Type B pancreatic cell (in vitro differentiated cells): ENCODE measurements around the gene SLK. TPM values are rescaled to one million over a fixed set of nuclear protein-coding genes. Genes with fewer than 3 reads are reported as not detected.

Source experiments
- DNase-seq: peaks from one replicate; pipeline ENCODE4 v3.0.0; 2021; ENCODE audit warnings: mixed read lengths; ENCODE audit not compliant: unreplicated experiment; ENCODE audit errors: extremely low spot score
- H3K27ac Mint-ChIP-seq: 2 replicates; pipeline ENCODE4 v1.8.0; 2021; ENCODE audit warnings: mild to moderate bottlenecking, mixed read lengths
- H3K27me3 Mint-ChIP-seq: 2 replicates; pipeline ENCODE4 v1.8.0; 2021; ENCODE audit warnings: mixed read lengths
- H3K36me3 Mint-ChIP-seq: 2 replicates; pipeline ENCODE4 v1.8.0; 2021; ENCODE audit warnings: mixed read lengths
- H3K4me1 Mint-ChIP-seq: one replicate; pipeline ENCODE4 v1.8.0; 2021; ENCODE audit warnings: mixed read lengths; ENCODE audit not compliant: unreplicated experiment
- H3K4me3 Mint-ChIP-seq: 2 replicates; pipeline ENCODE4 v1.8.0; 2021; ENCODE audit warnings: mild to moderate bottlenecking, mixed read lengths
- H3K9me3 Mint-ChIP-seq: 2 replicates; pipeline ENCODE4 v1.8.0; 2021; ENCODE audit warnings: mixed read lengths
- total RNA-seq: library from RNA; stranded (reverse); gene quantifications from 2 replicates; pipeline ENCODE4 v1.2.1, GENCODE V29; 2021; ENCODE audit warnings: low replicate concordance
- TF ChIP-seq, protein P1 (sequence below): fragments of 200-600 bp; sonication (generic); conservative IDR thresholded peaks from 2 replicates; pipeline ENCODE4 v1.5.0; 2021; ENCODE audit warnings: antibody characterized with exemption, mild to moderate bottlenecking

Gene SLK
- total RNA-seq, 1 donor from 2014 or later, result 61.6 TPM

DNA sequence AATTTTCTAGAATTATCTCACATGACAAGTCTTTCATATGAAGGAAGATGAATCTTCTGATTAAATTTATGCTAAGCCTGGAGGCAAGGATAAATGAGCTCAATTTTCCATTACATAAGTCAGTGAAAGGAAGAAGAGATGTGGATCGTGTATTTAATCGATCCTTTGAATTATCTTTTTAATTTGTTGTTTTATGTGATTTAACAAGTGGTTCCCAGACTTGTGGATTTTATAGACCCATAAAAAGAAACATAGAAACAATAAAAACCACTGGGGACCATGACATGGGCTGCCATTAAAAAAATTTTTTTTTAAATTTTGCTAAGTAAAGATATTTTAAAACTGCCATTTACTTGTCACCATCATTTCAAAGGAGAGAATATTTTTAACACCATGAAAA is 45.0 kb downstream of the SLK start:
- TF ChIP-seq, protein P1, sequence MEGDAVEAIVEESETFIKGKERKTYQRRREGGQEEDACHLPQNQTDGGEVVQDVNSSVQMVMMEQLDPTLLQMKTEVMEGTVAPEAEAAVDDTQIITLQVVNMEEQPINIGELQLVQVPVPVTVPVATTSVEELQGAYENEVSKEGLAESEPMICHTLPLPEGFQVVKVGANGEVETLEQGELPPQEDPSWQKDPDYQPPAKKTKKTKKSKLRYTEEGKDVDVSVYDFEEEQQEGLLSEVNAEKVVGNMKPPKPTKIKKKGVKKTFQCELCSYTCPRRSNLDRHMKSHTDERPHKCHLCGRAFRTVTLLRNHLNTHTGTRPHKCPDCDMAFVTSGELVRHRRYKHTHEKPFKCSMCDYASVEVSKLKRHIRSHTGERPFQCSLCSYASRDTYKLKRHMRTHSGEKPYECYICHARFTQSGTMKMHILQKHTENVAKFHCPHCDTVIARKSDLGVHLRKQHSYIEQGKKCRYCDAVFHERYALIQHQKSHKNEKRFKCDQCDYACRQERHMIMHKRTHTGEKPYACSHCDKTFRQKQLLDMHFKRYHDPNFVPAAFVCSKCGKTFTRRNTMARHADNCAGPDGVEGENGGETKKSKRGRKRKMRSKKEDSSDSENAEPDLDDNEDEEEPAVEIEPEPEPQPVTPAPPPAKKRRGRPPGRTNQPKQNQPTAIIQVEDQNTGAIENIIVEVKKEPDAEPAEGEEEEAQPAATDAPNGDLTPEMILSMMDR, result no peak
- Mint-ChIP-seq H3K4me3 (no peak overlapping the region), H3K36me3 (peaks cover 7% of the 10 kb centered on the region), H3K9me3 (no peaks in the 10 kb centered on the region), H3K27me3 (no peaks in the 10 kb centered on the region), H3K4me1 (no peaks in the 10 kb centered on the region), H3K27ac (no peak overlapping the region)
- DNase-seq, result no peak

GRCh38 chr10:104013489-104013888 is 46.5 kb downstream of the SLK start:
- Mint-ChIP-seq H3K27me3 (no peaks in the 10 kb centered on the region), H3K27ac (no peak overlapping the region)

DNA sequence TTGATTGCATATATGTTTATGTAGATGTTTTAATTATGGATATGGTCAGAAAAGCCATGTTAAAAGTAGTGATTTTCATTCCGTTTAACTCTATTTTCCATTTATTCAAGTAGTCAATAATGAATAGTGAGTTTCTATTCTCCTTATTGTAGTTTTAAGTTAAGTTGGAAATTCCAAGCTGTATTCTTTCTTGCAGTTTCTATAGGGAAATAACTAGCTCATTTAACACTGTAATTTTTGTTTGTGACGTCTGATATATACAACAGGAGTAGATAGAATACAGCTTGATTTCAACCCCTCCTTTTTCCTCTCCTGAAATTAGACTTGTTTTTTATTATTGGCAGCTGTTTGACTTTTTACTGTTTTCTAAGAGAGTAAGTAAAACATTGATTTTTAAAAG is 47.2 kb downstream of the SLK start:
- Mint-ChIP-seq H3K9me3 (no peaks in the 10 kb centered on the region), H3K4me1 (no peaks in the 10 kb centered on the region), H3K4me3 (no peak overlapping the region), H3K27ac (no peak overlapping the region), H3K36me3 (peaks cover 11% of the 10 kb centered on the region), H3K27me3 (no peaks in the 10 kb centered on the region)
- no peak for DNase-seq
- TF ChIP-seq, protein P1, result no peak

More at GRCh38 chr10:104013489-104013888, 46.5 kb downstream of the SLK start:
- TF ChIP-seq, protein P1, result no peak
- DNase-seq, result no peak
- Mint-ChIP-seq H3K9me3 (no peaks in the 10 kb centered on the region), H3K4me3 (no peak overlapping the region), H3K4me1 (no peaks in the 10 kb centered on the region), H3K36me3 (peaks cover 11% of the 10 kb centered on the region)

GRCh38 chr10:104016661-104017060 is 49.7 kb downstream of the SLK start:
- Mint-ChIP-seq H3K4me3 (no peak overlapping the region), H3K36me3 (peaks cover 23% of the 10 kb centered on the region), H3K27ac (no peak overlapping the region), H3K27me3 (no peaks in the 10 kb centered on the region), H3K9me3 (no peaks in the 10 kb centered on the region), H3K4me1 (no peaks in the 10 kb centered on the region)
- DNase-seq, result no peak
- TF ChIP-seq, protein P1, result no peak

- Mint-ChIP-seq H3K36me3 (peaks cover 32% of the 10 kb centered on the region), H3K27me3 (no peaks in the 10 kb centered on the region), H3K4me1 (no peaks in the 10 kb centered on the region), H3K27ac (no peak overlapping the region), H3K9me3 (no peaks in the 10 kb centered on the region), H3K4me3 (no peak overlapping the region)
- TF ChIP-seq, protein P1, result no peak
- no peak for DNase-seq
These were observed 51.5 kb downstream of the SLK start for GRCh38 chr10:104018471-104018870.

DNA sequence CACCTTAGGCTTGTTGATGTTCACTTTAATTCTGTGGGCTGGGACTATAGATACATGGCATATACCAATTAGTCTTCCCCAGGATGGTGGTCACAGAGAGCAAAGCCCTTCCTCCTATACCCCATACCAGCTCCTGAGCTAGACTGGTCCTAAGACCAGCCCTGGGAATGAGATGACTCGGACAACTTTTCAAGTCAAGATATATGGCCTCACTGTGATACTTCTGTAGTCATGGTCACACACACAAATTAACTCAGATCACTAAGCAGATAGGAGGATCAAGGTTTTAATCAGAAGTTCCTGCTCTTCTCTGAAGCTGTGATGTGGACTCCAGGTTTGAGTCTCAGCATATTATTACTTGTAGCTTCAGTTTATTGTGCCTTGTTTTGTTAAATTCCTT is 53.1 kb downstream of the SLK start:
- H3K4me1 Mint-ChIP-seq, result no peaks in the 10 kb centered on the region
- DNase-seq, result no peak
- no peak overlapping the region for H3K27ac Mint-ChIP-seq
- no peaks in the 10 kb centered on the region for H3K27me3 Mint-ChIP-seq
- no peaks in the 10 kb centered on the region for H3K9me3 Mint-ChIP-seq
- TF ChIP-seq, protein P1, result no peak
- H3K4me3 Mint-ChIP-seq, result no peak overlapping the region
- H3K36me3 Mint-ChIP-seq, result peaks cover 43% of the 10 kb centered on the region
